HG03103 (cell line): ENCODE data around the gene ACBD6.

Experiments
- ATAC-seq: cut with Tn5 transposase; IDR thresholded peaks from one replicate; pipeline ENCODE4 v1.9.1; 2021; ENCODE audit warnings: low read depth; ENCODE audit not compliant: unreplicated experiment

ACBD6 gene

DNA sequence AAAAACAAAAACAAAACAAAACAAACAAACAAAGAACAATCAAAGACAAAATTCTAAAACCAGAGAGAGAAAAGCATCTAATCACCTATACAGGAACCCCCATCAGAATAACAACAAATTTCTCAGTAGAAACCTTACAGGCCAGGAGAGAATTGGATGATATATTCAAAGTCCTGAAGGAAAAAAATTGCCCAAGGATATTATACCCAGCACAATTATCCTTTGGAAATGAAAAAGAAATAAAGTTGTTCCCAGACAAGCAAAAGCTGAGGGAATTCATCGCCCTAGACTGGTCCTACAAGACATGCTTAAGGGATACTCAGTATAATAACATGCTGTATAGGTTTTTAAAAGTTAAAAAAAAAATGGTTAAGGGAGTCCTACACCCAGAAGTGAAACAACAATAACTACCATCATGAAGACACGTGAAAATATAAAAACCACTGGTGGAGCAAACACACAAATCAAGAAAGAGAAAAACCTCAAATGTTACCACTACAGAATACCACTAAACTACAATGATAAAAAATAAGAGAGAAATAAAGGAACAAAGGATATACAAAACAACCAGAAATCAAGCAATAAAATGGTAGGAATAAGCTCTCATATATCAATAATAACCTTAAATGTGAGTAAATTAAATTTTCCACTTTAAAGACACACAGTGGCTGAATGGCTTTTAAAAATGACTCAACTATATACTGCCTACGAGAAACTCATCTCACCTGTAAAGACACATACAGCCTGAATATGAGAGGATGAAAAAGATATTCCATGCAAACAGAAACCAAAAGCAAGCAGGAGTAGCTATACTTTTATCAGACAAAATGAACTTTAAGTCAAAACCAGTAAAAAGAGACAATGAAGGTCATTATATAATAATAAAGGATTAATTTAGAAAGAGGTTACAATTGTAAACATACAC is 121.9 kb downstream of the ACBD6 start:
- no peak for ATAC-seq

DNA sequence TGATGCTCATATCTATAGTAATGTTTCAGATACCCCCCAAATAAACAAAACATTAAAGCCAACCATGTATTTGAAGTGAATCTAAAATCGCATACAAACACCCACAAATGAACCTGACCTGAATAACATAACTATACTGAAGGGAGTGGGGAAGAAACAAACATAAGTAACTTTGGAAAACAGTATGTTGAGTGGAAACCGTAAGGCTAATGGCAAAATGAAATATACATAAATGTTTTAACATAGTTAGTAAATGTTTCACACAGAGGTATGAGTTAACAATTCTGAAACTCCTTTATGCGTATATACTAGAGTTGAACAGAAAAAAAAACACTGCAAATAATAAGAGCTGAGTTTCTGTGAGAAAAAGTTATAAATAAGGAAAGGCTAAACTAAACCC is 125.6 kb downstream of the ACBD6 start:
- no peak for ATAC-seq

DNA sequence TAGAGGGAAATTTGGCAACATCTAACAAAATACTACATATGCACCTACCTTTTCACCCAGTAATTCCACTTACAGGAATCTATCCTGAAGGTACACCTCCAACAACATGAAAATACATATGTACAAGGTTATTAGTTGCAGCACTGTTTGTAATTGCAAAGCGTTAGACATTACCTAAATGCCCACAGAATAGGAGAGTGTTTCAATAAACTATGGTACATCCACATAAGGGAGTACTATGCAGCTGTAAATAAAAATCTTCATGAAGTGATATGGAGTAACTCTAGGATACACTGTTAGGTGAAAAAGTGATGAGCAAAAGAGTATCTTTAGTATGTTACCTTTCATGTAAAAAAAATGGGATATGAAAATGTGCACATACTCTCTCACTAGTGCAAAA is 126.1 kb downstream of the ACBD6 start:
- no peak for ATAC-seq

DNA sequence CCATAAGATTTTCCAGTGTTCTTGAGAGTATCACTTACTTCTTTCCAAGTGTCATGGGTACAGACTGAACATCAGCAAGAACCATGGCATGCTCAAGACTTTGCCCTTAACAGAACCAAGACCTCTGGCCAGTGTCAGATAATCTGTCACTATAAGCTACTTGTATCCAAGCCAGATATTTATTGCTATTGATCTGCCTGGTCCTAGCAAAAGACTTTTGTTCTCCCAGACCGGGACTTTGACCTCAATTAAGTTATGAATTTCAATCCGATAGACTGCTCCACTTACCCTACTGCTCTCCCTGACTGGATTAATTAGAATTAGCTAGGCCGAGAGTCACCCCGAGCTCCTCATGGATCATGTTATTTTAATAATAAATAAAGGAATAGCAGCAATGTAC is 129.6 kb downstream of the ACBD6 start:
- ATAC-seq, result no peak

DNA sequence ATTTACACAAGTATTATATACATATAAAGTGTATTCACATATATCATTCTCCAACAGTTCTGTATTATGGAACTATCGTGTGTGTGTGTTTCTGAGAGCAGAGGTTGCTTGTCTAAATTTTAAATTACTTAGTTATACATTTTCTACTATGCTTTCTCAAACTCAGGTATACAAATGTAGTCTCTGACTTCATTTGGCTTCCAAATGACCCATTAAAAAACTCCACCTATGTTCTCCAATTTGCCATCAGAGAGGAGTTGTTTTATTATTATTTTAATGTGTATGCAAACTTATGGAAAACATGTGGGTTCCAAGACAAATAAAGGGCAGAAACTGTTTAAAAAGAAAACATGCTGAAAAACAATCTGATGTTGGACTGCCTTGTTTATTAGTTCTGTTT is 131.8 kb downstream of the ACBD6 start:
- ATAC-seq, result no peak

DNA sequence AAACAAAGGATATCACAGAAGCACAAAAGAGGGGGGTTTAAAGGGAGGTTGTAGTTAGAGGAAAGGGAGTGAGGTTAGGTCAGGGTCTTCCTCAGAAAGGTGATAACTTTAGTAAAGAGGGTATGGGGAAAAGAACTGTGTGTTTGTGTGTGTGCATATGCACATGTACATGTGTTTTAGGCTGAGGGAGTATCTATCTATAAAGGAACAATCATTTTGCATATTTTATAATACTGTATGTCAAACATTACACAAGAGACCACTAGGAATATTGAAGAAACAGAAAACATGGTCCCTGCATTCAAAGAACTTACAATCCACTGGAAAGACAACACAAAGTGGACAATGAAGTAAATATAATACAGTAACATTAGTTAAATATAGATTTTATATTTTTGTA is 132.2 kb downstream of the ACBD6 start:
- ATAC-seq, result no peak

DNA sequence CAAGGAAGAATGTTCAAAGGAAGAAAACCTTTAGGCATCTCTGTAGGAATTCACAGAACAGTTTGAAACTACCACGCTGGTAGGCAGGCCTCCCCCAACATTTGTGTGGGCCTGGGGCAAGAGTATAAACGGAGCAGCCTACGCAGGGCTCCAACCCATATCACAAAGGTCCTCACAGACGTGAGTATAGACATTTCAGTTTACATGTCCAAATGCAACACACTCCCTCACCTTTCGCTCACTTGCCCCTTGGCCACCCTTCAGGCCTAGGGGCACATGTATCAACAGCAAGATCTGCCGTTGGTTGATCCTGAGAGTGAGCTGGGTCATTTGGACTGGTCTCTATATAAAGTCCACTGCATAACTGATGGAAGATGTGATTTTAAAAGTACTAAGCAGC is 133.3 kb downstream of the ACBD6 start:
- ATAC-seq, result no peak

DNA sequence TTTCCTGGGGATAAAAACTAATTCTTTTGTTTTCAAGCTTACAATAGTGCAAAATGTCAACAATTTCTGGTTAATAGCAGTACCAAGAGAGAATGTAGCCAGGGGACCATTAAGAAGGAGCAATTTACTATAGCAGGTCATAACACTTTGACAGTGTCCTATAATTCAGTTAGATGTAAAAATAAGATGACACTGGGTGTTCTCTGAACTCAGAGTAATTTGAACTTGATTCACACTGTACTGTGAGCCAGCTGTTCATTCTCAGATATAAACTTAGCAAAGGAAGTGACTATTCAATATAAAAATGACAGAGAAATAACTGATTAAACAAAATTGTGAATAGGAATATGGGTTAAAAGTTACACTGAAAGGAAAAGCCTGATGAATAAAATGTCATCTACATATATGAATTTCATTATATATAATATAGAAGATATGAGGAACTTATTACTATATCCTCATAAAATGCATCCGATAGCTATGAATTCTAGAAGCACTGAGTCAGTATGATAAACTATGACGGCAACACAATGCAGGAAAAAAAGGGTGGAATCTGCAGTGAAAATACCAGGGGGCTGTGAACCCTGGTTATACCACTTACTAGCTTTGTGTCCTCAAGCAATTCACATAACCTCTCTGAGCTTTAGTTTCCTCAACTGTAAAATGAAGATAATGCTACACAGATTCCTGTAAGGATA is 135.9 kb downstream of the ACBD6 start:
- ATAC-seq, result no peak

DNA sequence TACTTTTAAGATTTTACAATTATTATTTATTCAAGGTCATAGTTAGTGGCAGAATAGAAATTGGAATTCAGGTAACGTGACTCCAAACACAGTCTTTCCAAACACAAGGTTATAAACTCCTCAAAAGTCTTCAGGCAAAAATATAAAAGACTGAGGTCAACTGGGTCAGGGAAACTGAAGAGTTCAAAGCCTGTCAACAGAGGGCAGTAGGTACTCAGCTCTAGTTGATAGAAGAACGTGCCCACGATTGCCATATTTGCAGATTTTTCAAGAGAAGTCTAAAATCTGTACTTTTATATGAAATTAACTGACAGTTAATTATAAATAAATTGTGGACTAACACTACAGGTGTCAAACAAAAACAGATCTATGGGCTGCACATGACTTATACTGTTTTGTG is 137.3 kb downstream of the ACBD6 start:
- no peak for ATAC-seq

DNA sequence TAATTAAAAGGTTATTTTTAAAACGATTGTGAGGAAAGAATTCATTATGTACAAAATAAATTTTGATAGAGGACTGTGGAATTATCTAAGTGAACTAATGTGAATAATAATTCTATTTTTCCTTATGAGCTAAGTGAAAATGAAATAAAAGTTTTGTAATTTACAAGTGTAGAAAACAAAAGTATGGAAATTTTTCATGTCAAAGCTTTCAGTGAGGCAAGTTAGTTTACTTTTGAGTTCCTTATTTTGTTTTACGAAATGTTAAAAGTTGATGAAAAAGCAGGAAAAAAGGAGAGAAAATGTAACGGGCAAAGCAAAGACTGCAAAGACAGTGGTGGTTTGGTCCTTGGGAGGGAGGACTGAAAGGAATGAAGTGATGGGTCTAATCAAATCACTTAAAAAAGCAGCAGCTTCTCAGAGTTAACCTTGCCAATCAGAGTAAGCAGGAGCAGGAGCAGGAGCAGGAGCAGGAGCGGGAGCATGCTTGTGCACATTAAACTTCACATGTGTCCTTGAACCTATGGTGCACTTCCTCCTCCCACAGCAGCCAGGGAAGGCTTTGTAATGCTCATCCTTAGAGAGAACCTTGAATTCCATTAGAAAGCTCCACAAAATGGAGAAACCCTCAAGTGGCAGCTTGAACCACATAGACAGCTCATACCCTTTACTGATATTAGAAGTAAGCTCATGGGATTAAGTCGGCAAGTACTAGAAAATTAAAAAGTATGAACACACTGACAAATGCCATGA is 139.0 kb downstream of the ACBD6 start:
- no peak for ATAC-seq

DNA sequence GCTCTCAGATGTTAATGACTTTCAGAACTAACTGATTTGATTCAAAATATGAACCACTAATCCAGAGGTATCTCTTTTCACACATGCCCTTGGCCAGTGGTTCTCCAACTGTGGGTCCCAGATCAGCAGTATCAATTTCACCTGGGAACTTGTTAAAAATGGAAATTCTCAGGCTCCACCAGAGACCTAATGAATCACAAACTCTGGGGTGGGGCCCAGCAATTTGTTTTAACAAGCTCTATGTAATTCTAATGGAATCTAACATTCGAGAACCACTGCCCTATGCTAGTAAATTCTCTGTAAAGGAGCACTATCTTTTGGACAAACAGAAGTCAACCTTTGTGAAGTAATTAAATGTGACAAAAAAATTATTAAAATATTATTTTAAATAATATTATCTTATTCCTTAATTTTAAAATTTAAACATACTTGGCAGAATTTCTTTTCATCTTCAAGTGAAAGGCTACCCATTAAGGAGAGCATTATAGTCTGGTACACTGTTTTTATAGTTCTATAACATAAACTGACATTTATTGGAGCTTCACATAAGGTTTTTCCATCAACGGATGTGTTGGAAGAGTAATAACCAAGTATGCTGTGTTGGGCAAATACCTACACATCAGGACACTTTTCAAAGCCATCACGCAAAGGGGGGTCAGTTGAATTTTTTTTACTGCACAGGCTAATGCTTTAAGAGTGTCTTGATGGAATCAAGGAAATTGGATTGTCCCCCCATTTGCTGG is 141.9 kb downstream of the ACBD6 start:
- ATAC-seq, result no peak

DNA sequence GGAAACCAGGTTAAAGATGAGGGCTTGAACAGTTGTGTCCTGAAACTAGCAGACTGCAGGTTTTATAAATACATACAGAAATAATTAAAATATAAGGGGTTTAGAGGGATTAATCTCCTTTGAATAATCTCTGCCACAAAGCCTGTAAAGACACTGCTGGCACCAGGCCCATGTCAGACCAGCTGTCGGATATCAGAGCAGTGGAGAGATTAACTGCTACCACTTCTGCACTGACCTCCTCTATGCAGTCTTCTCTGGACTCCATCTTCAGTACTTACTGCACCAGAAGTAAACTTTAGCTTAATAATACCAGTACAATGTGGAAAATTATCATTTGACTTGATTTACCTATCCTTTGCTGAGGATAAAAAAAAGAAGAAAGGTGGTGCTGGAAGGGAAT is 143.7 kb downstream of the ACBD6 start:
- no peak for ATAC-seq

DNA sequence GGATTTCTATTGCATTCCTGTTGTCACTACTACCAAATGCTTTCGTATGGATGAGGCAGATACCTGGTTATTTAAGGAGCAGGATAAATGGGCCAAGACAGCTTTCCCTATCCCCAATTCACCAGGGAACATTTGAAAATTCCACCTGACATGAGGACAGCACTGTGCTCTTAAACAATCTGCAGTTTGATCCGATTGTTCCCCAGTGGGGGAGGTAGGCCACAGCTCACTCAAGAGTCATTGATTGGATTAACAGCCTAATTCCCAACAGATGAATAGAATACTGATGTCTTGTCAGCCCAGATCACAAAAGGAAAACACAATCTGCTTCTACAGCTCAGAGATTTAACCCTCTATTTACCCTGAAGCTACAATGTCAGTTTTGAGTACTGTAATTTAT is 148.4 kb downstream of the ACBD6 start:
- ATAC-seq, result no peak

DNA sequence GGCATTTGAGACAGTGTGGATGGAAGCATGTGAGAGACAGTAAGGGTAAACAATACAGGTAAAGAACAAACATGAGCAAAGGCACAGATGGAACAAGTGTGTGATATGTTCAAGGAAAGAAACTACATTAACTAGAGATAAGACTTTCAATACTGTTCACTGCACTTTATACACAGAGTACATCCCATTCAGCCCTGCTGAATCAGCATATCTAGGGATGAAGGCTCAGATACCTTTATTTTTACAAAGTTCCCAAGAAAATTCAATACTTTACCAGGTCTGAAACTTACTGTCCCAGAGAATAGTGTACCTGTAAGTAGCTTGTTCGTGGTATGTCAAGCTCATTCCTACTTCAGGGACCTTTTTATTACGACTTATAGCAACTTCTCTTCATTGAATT is 149.8 kb downstream of the ACBD6 start:
- no peak for ATAC-seq

DNA sequence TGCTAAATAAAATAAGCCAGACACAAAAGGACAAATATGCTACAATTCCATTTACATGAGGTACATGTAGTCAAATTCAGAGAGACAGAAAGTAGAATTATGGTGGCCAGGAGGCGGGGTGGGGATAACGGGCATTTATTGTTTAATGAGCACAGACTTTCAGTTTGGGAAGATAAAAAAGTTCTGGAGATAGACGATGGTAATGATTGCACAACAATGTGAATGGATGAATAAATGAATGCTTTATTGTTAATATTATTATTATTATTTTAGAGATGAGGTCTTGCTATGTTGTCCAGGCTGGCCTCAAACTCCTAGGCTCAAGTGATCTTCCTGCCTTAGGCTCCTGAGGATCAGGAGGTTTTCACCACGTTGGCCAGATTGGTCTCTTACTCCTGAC is 150.4 kb downstream of the ACBD6 start:
- no peak for ATAC-seq

DNA sequence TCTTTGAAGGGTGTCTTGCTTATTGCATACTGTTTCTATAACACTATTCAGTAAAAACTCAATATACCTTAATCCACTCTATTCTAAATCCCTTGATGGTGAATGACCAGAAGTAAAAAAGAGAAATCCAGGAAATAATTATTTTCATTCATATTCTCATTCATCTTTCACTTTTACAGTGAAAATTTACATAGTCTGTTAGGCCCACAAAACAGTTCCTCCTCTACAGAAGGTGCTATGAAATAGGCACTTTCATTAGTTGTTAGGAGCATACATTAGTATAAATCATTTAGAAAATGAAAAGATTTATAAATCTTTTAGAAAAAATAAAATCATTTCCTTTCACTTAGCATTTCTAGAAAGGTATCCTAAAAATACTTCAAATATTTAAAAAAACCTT is 157.2 kb downstream of the ACBD6 start:
- no peak for ATAC-seq

DNA sequence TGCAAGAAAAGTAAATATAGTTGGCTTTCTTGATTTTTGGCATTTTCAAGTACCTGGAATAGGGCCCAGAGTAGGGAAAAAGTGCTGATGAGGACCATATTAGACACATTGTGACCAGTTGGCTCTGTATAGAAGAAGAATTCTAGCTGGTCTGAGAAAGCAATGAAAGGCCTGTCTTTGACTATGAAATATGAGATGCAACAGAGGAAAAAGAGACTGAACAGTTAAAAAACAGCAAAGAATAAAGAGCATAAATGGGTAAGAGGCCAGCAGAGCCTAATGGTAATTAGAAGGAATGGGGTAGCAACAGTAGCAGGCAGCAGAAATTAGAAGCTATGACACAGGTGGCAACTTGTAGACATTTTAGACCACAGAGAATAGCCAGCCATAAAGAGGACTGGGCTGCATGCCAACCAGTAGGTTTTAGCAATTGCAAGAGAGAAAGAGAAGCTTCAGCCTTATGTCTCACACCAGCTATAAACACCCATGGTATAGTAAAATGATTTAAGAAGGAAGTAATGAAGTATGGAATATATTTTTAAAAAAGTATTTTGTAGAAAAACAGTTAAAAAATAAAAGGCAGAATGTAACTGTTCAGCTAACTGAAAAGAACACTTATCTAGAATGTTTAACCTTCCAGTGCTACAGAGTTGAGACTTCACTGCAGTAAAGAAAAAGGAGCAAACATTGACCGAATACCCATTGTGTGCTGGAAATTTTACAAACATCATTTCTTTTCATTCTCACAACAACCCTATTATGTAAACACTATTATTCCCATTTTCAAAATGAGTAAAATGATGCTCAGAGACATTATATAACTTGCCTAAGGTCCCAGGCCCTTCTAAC is 158.2 kb downstream of the ACBD6 start:
- no peak for ATAC-seq

DNA sequence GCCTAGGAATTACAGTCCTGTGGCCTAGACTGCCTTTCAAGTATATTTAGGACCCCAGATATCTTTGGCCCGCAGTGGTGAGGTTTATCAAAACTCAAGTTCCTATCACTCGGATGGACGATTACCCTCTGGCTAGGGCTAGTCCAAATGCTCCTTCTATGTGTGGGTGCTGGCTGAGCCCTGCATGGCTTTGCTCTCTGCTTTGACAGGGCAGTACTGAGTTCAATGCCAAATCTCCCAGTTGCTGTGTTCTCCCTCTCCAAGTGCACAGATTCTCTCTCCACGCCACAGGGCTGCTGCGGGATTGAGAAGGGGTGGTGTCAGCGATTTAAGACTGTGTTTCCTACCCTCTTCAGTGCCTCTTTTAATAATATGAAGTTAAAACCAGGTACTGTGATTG is 175.3 kb downstream of the ACBD6 start:
- no peak for ATAC-seq

DNA sequence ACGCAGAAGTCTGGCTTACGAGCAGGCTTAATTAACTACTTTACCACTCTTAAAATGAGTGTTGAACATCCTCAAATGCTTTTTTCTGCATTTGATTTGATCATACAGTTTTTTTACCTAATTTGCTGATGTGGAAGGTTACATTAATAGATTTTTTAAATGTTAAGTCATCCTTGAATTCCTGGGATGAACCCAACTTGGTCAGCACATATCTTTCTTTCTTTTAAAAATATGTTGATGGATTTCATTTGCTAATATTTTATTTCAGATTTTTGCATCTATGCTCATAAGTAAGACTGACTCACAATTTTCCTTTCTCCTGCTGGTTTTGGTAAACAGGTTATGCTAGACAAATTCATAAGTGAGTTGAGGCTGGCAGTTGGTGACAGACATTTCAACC is 189.5 kb downstream of the ACBD6 start:
- no peak for ATAC-seq
